ENCODE results near the gene LMBR1L.

Gene LMBR1L

GRCh38 chr12:49111206-49111605 lies 559 bp upstream of the LMBR1L start:
- DNase-seq (ENCODE audit: low read depth, low spot score): no peak

GRCh38 chr12:49109641-49110463 lies 795 bp downstream of the LMBR1L start:
- no peak for DNase-seq (ENCODE audit: low read depth, low spot score)

GRCh38 chr12:49108958-49109404 lies 1.7 kb downstream of the LMBR1L start:
- no peak for DNase-seq (ENCODE audit: low read depth, low spot score)

GRCh38 chr12:49105504-49106084 lies 5.1 kb downstream of the LMBR1L start:
- DNase-seq (ENCODE audit: low read depth, low spot score): no peak

- DNase-seq (ENCODE audit: low read depth, low spot score): no peak
These were observed 5.8 kb downstream of the LMBR1L start for GRCh38 chr12:49104822-49105221.

- no peak for DNase-seq (ENCODE audit: low read depth, low spot score)
These were observed 10.3 kb downstream of the LMBR1L start for GRCh38 chr12:49100380-49100779.

GRCh38 chr12:49098703-49099102 lies 11.9 kb downstream of the LMBR1L start:
- DNase-seq (ENCODE audit: low read depth, low spot score): no peak

GRCh38 chr12:49098035-49098451 lies 12.6 kb downstream of the LMBR1L start:
- DNase-seq (ENCODE audit: low read depth, low spot score): no peak

- DNase-seq (ENCODE audit: low read depth, low spot score): no peak
These were observed 13.3 kb downstream of the LMBR1L start for GRCh38 chr12:49097381-49097780.

GRCh38 chr12:49094975-49095365 lies 15.7 kb downstream of the LMBR1L start:
- no peak for DNase-seq (ENCODE audit: low read depth, low spot score)

- DNase-seq (ENCODE audit: low read depth, low spot score): no peak
These were observed 16.3 kb downstream of the LMBR1L start, which contains the start of gene DHH for GRCh38 chr12:49094160-49094974. DHH (minus strand) TSS chr12:49094801; CDS start chr12:49094512, 289 bp downstream.

GRCh38 chr12:49093792-49094159 lies 16.9 kb downstream of the LMBR1L start:
- no peak for DNase-seq (ENCODE audit: low read depth, low spot score)

GRCh38 chr12:49092816-49093406 lies 17.7 kb downstream of the LMBR1L start:
- no peak for DNase-seq (ENCODE audit: low read depth, low spot score)

GRCh38 chr12:49092086-49092815 lies 18.4 kb downstream of the LMBR1L start:
- DNase-seq (ENCODE audit: low read depth, low spot score): peak; percentile 64

GRCh38 chr12:49091836-49092085 lies 18.9 kb downstream of the LMBR1L start:
- DNase-seq (ENCODE audit: low read depth, low spot score): no peak

GRCh38 chr12:49091056-49091835 lies 19.4 kb downstream of the LMBR1L start:
- no peak for DNase-seq (ENCODE audit: low read depth, low spot score)

GRCh38 chr12:49089821-49090773 lies 20.6 kb downstream of the LMBR1L start:
- DNase-seq (ENCODE audit: low read depth, low spot score): no peak

- no peak for DNase-seq (ENCODE audit: low read depth, low spot score)
These were observed 21.7 kb downstream of the LMBR1L start for GRCh38 chr12:49088932-49089330.

GRCh38 chr12:49088150-49088931 lies 22.3 kb downstream of the LMBR1L start:
- DNase-seq (ENCODE audit: low read depth, low spot score): peak; percentile 40

Measured in iPS DF 19.7 (cell line).